IMR-90 (cell line): ENCODE results near the gene AGBL1. TPM values are rescaled to one million over a fixed set of nuclear protein-coding genes. Genes with fewer than 3 reads are reported as not detected.

Source experiments
- ATAC-seq: fragments of 200-7000 bp; cut with Tn5 transposase; 2 replicates; pipeline ENCODE4 v1.9.1; 2020; ENCODE audit warnings: low read depth, mild to moderate bottlenecking, moderate library complexity
- BruUV-seq: library from RNA; stranded (reverse); fragments of 400-500 nt; replicated peaks from 2 replicates; lab custom pipeline; 2021; lab: Mats Ljungman, UMichigan
- CTCF ChIA-PET: fragments of 300-600 bp; formaldehyde crosslinking; extraction: SDS; loops from one replicate; lab custom pipeline; 2021; ENCODE audit warnings: antibody characterized with exemption; lab: Yijun Ruan, JAX
- POLR2A ChIA-PET: fragments of 300-600 bp; sonication (Branson Sonifier 250); formaldehyde crosslinking; loops from one replicate; lab custom pipeline; 2022; ENCODE audit warnings: antibody characterized with exemption; ENCODE audit not compliant: unreplicated experiment; lab: Charles Lee
- DNase-seq: peaks from one replicate; pipeline ENCODE4 v3.0.0; 2013
- H2AFZ ChIP-seq: replicated peaks from 2 replicates; pipeline ENCODE3; 2013; ENCODE audit warnings: low read length, mild to moderate bottlenecking; ENCODE audit not compliant: poor library complexity
- H2AK5ac ChIP-seq: 2 replicates; pipeline ENCODE4 v1.6.1; 2013; ENCODE audit warnings: low read depth, low read length, inconsistent platforms
- H2AK9ac ChIP-seq: replicated peaks from 2 replicates; pipeline ENCODE3; 2013; ENCODE audit warnings: mild to moderate bottlenecking, low read depth, low read length, moderate library complexity; ENCODE audit not compliant: poor library complexity
- H2BK120ac ChIP-seq: 2 replicates; pipeline ENCODE4 v1.6.1; 2013; ENCODE audit warnings: low read depth, low read length, inconsistent platforms
- H2BK15ac ChIP-seq: 3 replicates; pipeline ENCODE4 v1.6.1; 2013; ENCODE audit warnings: low read depth, low read length, inconsistent platforms
- H2BK20ac ChIP-seq: 2 replicates; pipeline ENCODE4 v1.6.1; 2013; ENCODE audit warnings: low read depth, mild to moderate bottlenecking, inconsistent platforms, low read length, moderate library complexity
- H2BK5ac ChIP-seq: 2 replicates; pipeline ENCODE4 v1.6.1; 2013; ENCODE audit warnings: mild to moderate bottlenecking, low read depth, low read length, inconsistent platforms; ENCODE audit not compliant: poor library complexity, severe bottlenecking
- H3K14ac ChIP-seq: replicated peaks from 2 replicates; pipeline ENCODE4 v1.6.1; 2013; ENCODE audit warnings: low read depth, low read length, inconsistent platforms
- H3K18ac ChIP-seq: 2 replicates; pipeline ENCODE4 v1.6.1; 2013; ENCODE audit warnings: low read depth, low read length, control low read depth
- H3K23ac ChIP-seq: 2 replicates; pipeline ENCODE4 v1.6.1; 2013; ENCODE audit warnings: low read depth, low read length, inconsistent platforms
- H3K27ac ChIP-seq: 2 replicates; pipeline ENCODE4 v1.5.1; 2013; ENCODE audit warnings: mild to moderate bottlenecking, control low read depth, low read length; ENCODE audit not compliant: insufficient read depth
- H3K27me3 ChIP-seq: 2 replicates; pipeline ENCODE4 v1.6.1; 2013; ENCODE audit warnings: low read length; ENCODE audit not compliant: control insufficient read depth, insufficient read depth
- H3K36me3 ChIP-seq: 2 replicates; pipeline ENCODE4 v1.6.1; 2013; ENCODE audit warnings: low read length, mixed read lengths; ENCODE audit not compliant: control insufficient read depth, insufficient read depth
- H3K4ac ChIP-seq: 2 replicates; pipeline ENCODE4 v1.6.1; 2013; ENCODE audit warnings: low read depth, low read length, inconsistent platforms
- H3K4me1 ChIP-seq: 2 replicates; pipeline ENCODE4 v1.6.1; 2013; ENCODE audit warnings: low read length, mixed read lengths; ENCODE audit not compliant: control insufficient read depth, insufficient read depth
- H3K4me2 ChIP-seq: 2 replicates; pipeline ENCODE4 v1.6.1; 2013; ENCODE audit warnings: low read depth, mild to moderate bottlenecking, control low read depth, low read length, moderate library complexity
- H3K4me3 ChIP-seq: 2 replicates; pipeline ENCODE4 v1.5.1; 2013; ENCODE audit warnings: low read depth, mild to moderate bottlenecking, control low read depth, low read length, moderate library complexity; ENCODE audit not compliant: insufficient read depth
- H3K56ac ChIP-seq: 2 replicates; pipeline ENCODE4 v1.6.1; 2013; ENCODE audit warnings: low read length, inconsistent platforms; ENCODE audit not compliant: insufficient read depth; ENCODE audit errors: extremely low read depth
- H3K79me1 ChIP-seq, 2 experiments: 2 replicates each; pipeline ENCODE4 v1.6.1; 2013; ENCODE audit warnings: low read length in 2 of 2, inconsistent platforms in 1 of 2, low read depth in 1 of 2
- H3K9ac ChIP-seq: 2 replicates; pipeline ENCODE4 v1.6.1; 2013; ENCODE audit warnings: low read depth, low read length, control low read depth
- H3K9me1 ChIP-seq: 2 replicates; pipeline ENCODE4 v1.6.1; 2013; ENCODE audit warnings: low read length, inconsistent platforms; ENCODE audit not compliant: insufficient read depth
- H3K9me3 ChIP-seq: 2 replicates; pipeline ENCODE4 v1.6.1; 2013; ENCODE audit warnings: low read length; ENCODE audit not compliant: control insufficient read depth, insufficient read depth
- H4K20me1 ChIP-seq: 2 replicates; pipeline ENCODE4 v1.6.1; 2013; ENCODE audit warnings: low read length, inconsistent platforms; ENCODE audit not compliant: insufficient read depth
- H4K5ac ChIP-seq: 2 replicates; pipeline ENCODE4 v1.6.1; 2013; ENCODE audit warnings: mild to moderate bottlenecking, low read depth, low read length, control low read depth
- H4K8ac ChIP-seq, 2 experiments: 2 replicates each; pipeline ENCODE4 v1.6.1; 2013; ENCODE audit warnings: low read depth in 2 of 2, low read length in 2 of 2, control low read depth in 1 of 2, inconsistent platforms in 1 of 2
- H4K91ac ChIP-seq: 2 replicates; pipeline ENCODE4 v1.6.1; 2013; ENCODE audit warnings: low read depth, low read length, inconsistent platforms; ENCODE audit not compliant: insufficient read depth
- BHLHE40 ChIP-seq: fragments of 150-350 bp; IDR thresholded peaks from 2 replicates; pipeline ENCODE4 v1.6.1; 2016; ENCODE audit warnings: mild to moderate bottlenecking, low read depth, low read length
- CEBPB ChIP-seq: IDR thresholded peaks from 2 replicates; pipeline ENCODE4 v1.6.1; 2012; ENCODE audit warnings: low read depth, low read length, improper control_type of control experiment
- CHD1 ChIP-seq: IDR thresholded peaks from 2 replicates; pipeline ENCODE4 v1.6.1; 2012; ENCODE audit warnings: low read depth, low read length, improper control_type of control experiment
- ELK1 ChIP-seq: fragments of 150-350 bp; IDR thresholded peaks from 2 replicates; pipeline ENCODE4 v1.6.1; 2016; ENCODE audit warnings: low read depth, mild to moderate bottlenecking, low read length, moderate library complexity, borderline replicate concordance
- FOS ChIP-seq: fragments of 150-350 bp; IDR thresholded peaks from 2 replicates; pipeline ENCODE4 v1.6.1; 2016; ENCODE audit warnings: low read depth, low read length
- MAFK ChIP-seq: IDR thresholded peaks from 2 replicates; pipeline ENCODE4 v1.6.1; 2012; ENCODE audit warnings: low read depth, low read length, improper control_type of control experiment
- MAZ ChIP-seq: IDR thresholded peaks from 2 replicates; pipeline ENCODE4 v1.6.1; 2012; ENCODE audit warnings: low read depth, mild to moderate bottlenecking, low read length, improper control_type of control experiment, moderate library complexity, borderline replicate concordance
- NFE2L2 ChIP-seq: fragments of 150-350 bp; IDR thresholded peaks from 2 replicates; pipeline ENCODE4 v1.6.1; 2016; ENCODE audit warnings: low read depth, mild to moderate bottlenecking, low read length
- RAD21 ChIP-seq: IDR thresholded peaks from 2 replicates; pipeline ENCODE4 v1.6.1; 2012; ENCODE audit warnings: low read length, improper control_type of control experiment
- RCOR1 ChIP-seq: IDR thresholded peaks from 2 replicates; pipeline ENCODE4 v1.6.1; 2012; ENCODE audit warnings: mild to moderate bottlenecking, low read length, improper control_type of control experiment; ENCODE audit not compliant: insufficient replicate concordance
- SMC3 ChIP-seq: fragments of 150-350 bp; IDR thresholded peaks from 2 replicates; pipeline ENCODE4 v1.6.1; 2016; ENCODE audit warnings: low read depth, mild to moderate bottlenecking, antibody characterized with exemption, low read length, moderate library complexity
- USF2 ChIP-seq: fragments of 150-350 bp; IDR thresholded peaks from 2 replicates; pipeline ENCODE4 v1.6.1; 2017; ENCODE audit warnings: mild to moderate bottlenecking, antibody characterized with exemption, low read length, low read depth
- WGBS, 2 experiments: methylation state at CpG; one replicate each; pipeline versions ENCODE4 v1.1.5 to v1.1.7; 2013; ENCODE audit warnings: missing lambda C conversion rate in 2 of 2; ENCODE audit not compliant: insufficient read length in 1 of 2; ENCODE audit errors: extremely low coverage in 2 of 2; 5-methylcytosine and 5-hydroxymethylcytosine counted together
- dilution Hi-C: fragments of 300-500 bp; cut with HindIII; formaldehyde crosslinking; loops from one replicate; pipeline ENCODE4 v1.14.3; 2018; ENCODE audit warnings: low sequenced_read_pairs; ENCODE audit not compliant: unreplicated experiment
- in situ Hi-C: fragments of 300-500 bp; cut with MboI; formaldehyde crosslinking; loops from 3 replicates; pipeline ENCODE4 v1.14.3; 2019; ENCODE audit warnings: low sequenced_read_pairs, inconsistent platforms, mixed read lengths
- intact Hi-C: fragments of 100-400 bp; cut with micrococcal nuclease; formaldehyde crosslinking; loops from 2 replicates; pipeline ENCODE4 v1.10.0; 2022
- polyA plus RNA-seq, 3 experiments: library from polyadenylated mRNA; depleted of rRNA; stranded (reverse); fragments of >200 nt; gene quantifications; 2 replicates each; pipeline ENCODE4 v1.2.3, GENCODE V29; 2012; ENCODE audit warnings: low replicate concordance in 1 of 3
- total RNA-seq: library from RNA; depleted of rRNA; stranded (reverse); fragments of >200 nt; gene quantifications from 2 replicates; pipeline ENCODE4 v1.2.3, GENCODE V29; 2012

Gene AGBL1
- total and polyA plus RNA-seq, 2 of the 4 experiments (the other 2 are of a cell fraction): not detected

GRCh38 chr15:86804406-86804805 is 724.7 kb downstream of the AGBL1 start:
- Histone ChIP-seq H3K14ac (no peak overlapping the region), H3K23ac (no peak overlapping the region), H4K5ac (no peak overlapping the region), H2BK15ac (no peak overlapping the region), H3K27ac (no peak overlapping the region), H3K79me1 (no peaks in the 10 kb centered on the region), H4K8ac (no peak overlapping the region), H3K9me3 (peaks cover 8% of the 10 kb centered on the region; the same call in 1 of the 2 replicates), H2AK5ac (no peak overlapping the region), H3K27me3 (no peaks in the 10 kb centered on the region), H2BK20ac (no peak overlapping the region), H3K18ac (no peak overlapping the region), H3K4me3 (no peak overlapping the region), H3K9me1 (no peaks in the 10 kb centered on the region), H3K9ac (no peak overlapping the region), H4K20me1 (no peaks in the 10 kb centered on the region), H3K4me2 (no peak overlapping the region), H2AK9ac (no peak overlapping the region), H3K36me3 (no peaks in the 10 kb centered on the region), H2BK5ac (no peak overlapping the region), H3K56ac (no peak overlapping the region), H2BK120ac (no peak overlapping the region), H3K4me1 (no peaks in the 10 kb centered on the region), H2AFZ (no peak overlapping the region), H4K91ac (no peak overlapping the region), H3K4ac (no peak overlapping the region)
- no peak for DNase-seq
- intact Hi-C loops (no loop called here), dilution Hi-C loops (no loop called here), in situ Hi-C loops (no loop called here)
- no peak for TF ChIP-seq FOS
- no peak for TF ChIP-seq BHLHE40
- no peak for TF ChIP-seq SMC3
- no peak for TF ChIP-seq MAZ
- no peak for TF ChIP-seq USF2
- no peak for TF ChIP-seq RCOR1
- no peak for TF ChIP-seq MAFK
- no peak for TF ChIP-seq CHD1
- TF ChIP-seq CEBPB: no peak
- TF ChIP-seq RAD21: no peak
- TF ChIP-seq ELK1: no peak
- TF ChIP-seq NFE2L2: no peak
- ATAC-seq: no peak
- no TSS peak for BruUV-seq
- POLR2A ChIA-PET: no interaction called here
- CTCF ChIA-PET: no interaction called here
- no CpG with 5 or more reads among the region's 2 CpGs for WGBS, 2 experiments
